NCI-H128 (cell line): ENCODE measurements around the gene SLC12A8.

Source experiments
- DNase-seq: peaks from one replicate; lab custom pipeline; 2025; ENCODE audit not compliant: unreplicated experiment; lab: John Stamatoyannopoulos, UW

The SLC12A8 gene, protein sequence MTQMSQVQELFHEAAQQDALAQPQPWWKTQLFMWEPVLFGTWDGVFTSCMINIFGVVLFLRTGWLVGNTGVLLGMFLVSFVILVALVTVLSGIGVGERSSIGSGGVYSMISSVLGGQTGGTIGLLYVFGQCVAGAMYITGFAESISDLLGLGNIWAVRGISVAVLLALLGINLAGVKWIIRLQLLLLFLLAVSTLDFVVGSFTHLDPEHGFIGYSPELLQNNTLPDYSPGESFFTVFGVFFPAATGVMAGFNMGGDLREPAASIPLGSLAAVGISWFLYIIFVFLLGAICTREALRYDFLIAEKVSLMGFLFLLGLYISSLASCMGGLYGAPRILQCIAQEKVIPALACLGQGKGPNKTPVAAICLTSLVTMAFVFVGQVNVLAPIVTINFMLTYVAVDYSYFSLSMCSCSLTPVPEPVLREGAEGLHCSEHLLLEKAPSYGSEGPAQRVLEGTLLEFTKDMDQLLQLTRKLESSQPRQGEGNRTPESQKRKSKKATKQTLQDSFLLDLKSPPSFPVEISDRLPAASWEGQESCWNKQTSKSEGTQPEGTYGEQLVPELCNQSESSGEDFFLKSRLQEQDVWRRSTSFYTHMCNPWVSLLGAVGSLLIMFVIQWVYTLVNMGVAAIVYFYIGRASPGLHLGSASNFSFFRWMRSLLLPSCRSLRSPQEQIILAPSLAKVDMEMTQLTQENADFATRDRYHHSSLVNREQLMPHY

DNA sequence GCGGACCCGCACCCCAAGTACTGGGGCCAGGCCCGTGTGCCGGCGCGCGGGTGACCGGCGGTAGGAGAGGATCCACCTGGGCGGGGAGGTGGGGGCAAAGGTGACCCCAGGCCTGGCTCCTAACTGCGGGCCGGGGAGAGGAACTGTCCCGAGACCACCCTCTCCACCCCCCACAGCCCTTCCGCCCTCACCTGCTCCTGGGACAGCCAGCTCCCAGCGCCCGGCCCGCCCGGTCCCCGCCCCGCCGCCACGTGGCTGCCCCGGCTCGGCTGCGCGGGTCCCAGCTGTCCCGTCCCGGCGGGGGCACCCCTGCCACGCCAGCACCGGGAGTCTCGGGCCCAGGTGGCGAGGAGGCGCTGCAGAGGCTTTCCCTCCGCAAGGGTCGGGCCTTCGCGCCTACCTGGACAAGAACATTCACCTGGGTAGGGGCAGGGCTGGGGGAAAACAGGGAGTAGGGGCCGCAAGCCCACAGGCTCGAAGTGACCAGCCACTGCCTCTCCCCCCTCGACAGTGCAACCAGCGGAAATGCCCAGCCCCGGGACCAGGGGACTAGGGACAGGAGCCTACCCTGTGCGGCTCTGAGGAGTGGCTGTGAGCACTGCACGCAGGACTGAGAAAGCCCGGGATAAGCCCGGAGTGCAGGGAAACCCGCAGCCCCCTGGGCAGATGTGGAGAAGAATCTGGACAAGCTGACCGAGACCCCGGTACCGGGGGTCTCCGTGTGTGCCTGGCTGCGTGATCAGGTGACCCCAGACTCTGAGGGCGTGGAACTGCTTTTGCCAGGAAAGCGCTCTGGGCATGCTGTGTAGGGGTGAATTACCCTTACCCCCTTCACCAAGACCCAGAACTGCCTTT lies at the start of gene SLC12A8:
Gene SLC12A8, minus strand, starts transcription at position 240 of the 855 bp plus-strand sequence. CDS start 1,399 bp downstream, outside the sequence.
- no peak for DNase-seq

DNA sequence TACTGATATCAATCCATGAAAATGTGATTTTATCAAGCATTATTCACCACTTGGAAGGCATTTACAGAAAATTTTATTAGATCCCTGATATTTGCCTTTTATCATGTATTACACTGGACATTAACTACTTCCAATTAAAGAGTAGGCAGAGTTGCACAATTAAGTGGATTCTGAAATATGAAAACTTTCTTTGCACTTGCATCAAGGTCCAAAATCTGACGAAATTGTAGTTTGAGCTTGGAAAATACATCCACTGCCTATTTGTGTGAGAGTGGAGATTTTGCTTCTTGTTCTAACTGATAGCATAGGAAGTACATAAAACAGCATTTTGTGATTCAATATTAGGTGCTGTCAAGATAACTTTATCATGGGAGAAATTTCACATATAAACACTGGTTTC lies 49.6 kb upstream of the SLC12A8 start:
- DNase-seq = no peak

DNA sequence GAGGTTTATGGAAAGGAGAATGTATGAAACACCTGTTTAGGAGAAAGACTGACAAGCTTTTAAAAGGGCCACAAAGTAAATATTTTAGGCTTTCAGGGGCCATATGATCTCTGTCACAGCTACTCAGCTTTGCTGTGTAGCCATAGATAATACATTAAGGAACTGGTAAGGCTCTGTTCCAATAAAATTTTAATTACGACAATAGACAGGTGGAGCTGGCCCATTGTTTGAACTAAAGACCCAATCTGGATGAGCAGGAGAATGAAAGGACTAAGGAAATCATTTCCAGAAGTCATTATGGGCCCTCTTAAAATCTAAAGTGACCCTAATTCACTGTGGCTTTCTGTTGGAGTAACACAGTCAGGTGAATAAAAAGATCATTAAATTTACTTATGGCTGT lies 48.5 kb upstream of the SLC12A8 start:
- DNase-seq = peak; percentile 68

DNA sequence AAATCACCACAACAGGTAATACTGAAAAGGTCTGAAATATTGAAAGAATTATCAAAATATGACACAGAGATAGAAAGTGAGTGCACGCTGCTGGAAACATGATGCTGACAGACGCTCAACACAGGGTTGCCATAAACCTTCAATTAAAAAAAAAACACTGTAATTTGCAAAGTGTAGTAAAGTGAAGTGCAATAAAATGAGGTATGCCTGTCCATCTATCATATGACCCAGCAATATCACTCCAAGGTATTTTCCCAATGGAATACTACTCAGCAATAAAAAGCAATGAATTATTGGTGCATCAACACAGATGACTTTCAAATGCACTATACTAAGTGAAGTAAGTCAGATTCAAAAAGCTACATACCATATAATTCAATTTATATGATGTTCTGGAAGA lies 47.6 kb upstream of the SLC12A8 start:
- no peak for DNase-seq

DNA sequence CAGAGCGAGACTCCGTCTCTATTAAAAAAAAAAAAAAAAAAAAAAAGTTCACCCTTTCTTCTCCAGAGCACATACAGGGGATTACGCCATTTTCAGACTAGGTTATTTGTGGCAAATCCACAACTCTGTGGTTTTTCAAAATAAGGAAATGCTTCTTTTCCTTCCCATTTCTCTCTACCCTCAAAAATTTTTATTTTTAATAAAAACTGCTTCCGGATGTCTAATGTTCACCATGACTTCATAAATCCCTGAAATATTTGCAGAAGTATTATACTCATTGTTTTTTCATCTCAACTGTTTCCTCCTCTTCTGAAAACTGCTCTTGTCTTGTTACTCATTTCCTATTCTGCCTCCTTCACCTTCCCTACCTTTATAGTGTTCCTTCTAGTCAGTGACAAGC lies 45.0 kb upstream of the SLC12A8 start:
- no peak for DNase-seq

DNA sequence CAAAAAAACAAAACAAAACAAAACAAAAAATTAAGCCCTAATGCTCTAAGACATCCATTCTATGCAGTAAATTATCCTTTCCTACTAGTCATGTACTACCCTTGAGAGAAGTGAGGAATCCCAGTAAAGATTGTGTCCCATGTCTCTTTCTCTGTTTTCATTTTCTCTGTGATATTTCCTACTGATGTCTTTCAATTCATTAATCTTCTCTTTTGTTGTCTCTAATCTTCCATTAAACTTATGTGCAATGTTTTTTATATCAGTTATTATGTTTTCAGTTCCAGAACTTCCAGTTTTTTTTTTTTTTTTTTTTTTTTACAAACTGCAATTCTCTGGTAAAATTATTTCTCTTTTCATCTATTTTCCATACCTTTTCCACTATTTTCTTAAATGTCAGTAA lies 44.1 kb upstream of the SLC12A8 start:
- DNase-seq = no peak

DNA sequence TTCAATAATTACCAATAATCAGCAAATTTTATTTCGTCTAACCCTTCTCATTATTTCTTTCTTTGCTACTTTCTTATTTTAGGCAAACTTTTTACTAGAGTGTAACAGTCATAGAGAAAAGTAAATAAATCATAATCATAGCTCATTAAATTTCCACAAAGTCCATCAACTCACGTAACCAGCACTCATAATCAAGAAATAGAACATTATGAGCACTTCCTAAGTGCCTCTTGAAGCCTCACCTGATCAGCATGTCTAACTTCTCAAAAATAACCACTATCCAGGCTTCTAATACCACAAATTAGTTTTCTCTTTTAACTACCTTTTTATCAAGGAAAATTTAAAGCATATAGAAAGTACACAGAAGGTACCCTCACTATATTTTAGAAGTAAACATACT lies 38.4 kb upstream of the SLC12A8 start:
- DNase-seq = no peak

DNA sequence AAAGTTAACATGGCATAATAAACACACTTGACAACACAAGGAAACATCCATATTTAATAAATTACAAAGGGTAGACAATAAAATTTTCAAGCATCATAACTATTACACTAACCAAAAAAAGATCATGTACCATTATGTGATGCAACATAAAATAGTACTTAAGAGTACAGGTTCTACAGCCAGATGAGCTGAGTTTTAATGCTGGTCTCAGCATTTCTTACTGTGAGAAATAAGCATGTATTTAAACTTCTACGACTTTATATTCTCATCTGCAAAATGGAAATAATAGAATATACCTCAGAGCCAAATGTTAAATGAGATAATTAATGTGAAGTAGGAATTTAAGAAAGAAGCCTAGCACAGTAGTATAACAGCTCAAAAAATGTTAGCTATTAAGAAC lies 33.7 kb upstream of the SLC12A8 start:
- DNase-seq = no peak

DNA sequence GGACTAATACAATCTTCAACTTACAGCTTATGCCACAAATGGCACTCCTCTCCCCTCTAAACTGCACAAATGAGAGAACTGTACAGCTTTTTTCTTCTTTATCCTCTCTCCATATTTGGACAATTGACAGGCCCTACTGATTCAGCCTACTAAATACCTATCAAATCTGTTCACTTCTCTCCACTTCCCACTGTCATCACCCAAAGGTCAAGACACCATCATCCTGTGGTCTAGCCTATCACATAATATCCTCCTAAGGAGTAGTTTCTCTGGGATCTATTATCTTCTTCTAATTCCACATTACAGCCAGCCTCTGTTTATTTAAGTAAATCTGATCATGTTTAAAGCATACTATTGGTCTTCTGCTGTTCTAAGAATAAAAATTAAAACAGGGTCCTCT lies 33.0 kb upstream of the SLC12A8 start:
- no peak for DNase-seq

DNA sequence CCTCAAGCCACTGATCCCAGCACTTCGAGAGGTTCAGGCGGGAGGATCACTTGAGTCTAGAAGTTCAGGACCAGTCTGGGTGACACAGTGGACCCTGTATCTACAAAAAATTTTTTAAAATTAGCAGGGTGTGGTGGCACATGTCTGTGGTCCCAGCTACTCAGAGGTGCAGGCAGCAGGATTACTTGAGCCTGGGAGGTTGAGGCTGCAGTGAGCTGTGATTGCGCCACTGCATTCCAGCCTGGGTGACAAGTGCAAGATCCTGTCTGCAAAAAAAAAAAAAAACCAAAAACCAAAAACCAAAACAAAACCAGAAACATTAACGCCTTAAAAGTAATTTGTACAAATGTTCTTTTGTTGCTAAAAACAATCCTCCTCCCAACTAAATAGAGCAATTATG lies 27.9 kb upstream of the SLC12A8 start:
- DNase-seq = no peak

DNA sequence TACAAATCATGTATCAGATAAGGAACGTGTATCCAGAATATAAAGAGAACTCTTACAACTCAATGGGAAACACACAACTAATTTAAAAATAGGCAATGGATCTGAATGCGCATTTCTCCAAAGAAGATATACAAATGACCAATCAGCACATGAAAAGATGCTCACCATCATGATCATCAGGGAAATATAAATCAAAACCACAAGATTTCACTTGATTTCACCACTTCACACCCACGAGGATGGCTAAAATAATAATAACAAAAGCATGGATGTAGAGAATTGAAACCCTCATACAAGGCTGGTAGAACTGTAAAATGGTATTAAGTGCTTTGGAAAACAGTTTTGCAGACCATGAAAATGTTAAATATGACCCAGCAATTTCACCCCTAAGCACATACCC lies 26.7 kb upstream of the SLC12A8 start:
- no peak for DNase-seq

DNA sequence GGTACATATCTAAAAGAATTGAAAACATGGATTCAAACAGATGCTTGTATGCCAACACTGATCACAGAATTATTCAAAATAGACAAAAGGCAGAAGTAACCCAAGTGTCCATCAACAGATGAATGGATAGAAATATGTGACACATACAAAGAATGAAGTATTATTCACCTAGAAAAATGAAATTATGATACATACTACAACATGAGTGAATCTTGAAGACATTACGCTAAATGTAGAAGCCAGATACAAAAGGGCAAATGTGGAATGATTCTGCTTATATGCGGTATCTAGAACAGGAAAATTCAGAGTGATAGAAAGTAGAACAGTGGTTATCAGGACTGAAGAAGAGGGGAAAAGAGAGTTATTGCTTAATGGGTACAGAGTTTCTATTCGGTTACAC lies 26.2 kb upstream of the SLC12A8 start:
- no peak for DNase-seq

DNA sequence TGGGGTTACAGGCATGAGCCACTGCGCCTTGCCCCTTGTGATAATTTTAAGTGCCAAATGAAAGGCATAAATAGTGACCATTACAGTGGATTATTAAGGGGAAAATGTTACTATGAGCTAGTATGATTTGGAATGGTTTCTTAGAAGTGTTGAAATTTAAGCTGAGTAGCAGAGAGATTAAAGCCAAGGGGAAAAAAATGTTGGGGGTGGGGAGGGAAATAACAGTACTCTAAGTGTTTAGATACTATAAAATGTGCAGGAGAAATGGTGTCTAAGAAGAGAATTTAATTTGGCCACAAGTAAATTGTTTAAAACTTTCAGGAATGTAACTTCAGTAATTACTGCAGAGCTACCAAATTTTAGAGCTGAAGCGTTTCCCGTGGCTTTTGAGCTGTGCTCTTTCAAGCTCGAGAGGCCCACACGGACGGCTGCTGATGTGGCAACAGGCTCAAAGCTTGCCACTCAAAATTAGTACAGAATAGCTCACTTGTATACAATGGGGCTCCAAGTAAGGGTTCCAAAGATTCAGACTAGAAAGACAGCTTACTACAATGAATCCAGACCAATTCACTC lies 23.9 kb upstream of the SLC12A8 start:
- DNase-seq = no peak

DNA sequence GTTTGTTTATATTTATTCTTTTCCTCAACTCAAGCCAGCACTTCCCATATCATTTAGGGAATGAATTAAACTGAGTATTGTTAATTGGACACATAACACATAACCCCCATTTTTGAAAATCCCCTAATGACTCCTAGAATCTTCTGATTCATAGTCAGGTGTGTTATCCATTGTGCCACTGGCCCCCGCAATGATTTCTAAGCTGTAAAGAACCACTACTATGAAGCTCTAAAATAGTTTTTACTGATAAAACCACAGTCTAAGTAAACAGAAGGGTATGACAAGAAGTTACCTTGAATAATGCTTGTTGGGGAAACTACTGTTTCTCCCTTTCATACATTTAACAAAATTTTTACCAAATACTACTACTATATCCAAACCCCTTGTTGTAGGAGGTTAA lies 22.3 kb upstream of the SLC12A8 start:
- DNase-seq = no peak

DNA sequence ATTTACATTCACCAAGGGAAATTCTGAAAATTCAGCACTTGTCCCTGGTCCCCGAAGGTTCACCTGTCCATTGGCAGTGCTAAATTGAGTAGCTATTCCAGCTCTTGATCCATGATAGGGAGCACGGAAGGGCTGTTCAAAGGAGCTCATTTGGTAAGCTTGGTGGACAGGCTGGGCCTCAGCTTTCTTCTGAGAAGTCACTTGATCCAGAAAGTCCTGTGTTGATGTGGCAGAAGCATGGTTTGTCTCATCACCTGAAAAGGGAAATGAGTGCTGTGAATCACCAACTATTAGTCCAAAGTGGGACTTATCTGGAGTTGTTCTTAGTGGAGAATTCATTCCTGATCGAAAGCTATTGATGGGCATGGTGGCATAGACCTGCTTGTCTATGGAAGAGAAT lies 19.9 kb upstream of the SLC12A8 start:
- no peak for DNase-seq

DNA sequence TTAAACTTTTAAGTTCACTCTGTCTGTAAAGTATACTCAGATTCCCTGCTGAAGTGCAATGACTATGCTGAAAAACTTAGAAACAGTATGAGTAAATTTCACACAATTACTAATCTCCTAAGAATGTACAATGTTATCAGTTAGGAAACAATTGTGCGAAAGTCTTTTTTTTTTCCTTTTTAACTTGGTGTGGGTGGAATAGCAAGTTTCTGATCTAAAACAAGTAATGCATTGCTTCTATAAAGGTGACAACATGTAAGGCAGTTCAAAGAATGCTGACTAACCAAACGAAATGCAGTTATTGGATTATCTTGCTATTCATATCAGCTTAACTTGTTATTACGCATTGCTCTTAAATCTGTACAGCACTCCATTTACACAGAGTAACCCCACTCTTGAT lies 19.3 kb upstream of the SLC12A8 start:
- DNase-seq = no peak

DNA sequence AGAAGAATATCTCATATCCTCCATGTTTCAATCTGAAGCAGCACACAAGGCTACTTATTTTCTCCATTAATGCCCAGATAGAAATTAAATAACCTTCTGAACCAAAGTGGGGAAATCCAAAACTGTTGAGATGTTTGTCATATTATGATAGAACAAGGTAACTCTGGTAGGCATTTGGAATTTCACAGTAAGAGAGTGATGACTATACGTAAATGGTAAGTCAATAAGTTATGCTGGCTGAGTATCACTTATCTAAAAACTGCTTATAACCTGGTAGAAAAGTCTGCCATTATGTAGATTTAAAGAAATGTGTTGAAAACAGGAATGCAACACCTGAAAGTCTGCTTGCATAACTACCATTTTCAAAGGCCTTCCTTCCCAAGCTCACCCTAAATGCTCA lies 17.2 kb upstream of the SLC12A8 start:
- no peak for DNase-seq

DNA sequence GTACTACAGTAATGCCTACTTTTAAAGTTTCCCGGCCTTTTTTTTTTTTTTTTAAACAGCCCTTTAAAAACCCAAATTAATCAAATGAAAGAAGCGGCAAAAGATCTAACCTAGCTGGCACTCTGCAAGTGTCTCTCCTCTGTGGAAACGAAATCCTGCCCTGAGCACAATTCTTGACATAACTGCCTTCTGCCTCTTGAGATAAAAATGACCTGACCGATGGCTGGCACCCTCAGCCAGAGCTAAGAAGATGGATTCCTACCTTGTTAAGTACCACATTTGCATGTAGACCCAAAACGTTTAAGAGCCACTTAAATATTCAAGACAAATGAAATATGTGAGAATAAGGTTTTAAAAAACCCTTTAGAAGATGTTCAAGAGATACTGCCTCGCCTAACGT lies 16.6 kb upstream of the SLC12A8 start:
- no peak for DNase-seq

DNA sequence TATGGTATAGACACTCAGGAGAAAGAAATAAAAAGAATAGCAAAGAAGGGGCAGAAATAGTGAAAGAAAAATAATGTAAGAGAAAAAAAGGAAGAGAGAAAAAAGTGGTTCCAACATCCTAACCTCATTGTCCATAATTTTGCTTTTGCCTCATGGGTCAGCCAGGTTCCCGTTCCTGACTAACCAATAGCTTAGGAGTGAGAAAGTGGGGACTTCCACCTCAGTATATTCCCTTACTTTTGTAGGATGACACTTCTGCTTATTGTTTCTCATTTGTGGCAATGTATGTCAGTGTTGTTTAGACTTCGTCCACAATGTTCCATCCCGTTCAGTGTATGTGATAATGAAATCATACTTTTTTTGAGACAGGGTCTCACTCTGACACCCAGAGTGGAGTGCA lies 9.3 kb upstream of the SLC12A8 start:
- no peak for DNase-seq

DNA sequence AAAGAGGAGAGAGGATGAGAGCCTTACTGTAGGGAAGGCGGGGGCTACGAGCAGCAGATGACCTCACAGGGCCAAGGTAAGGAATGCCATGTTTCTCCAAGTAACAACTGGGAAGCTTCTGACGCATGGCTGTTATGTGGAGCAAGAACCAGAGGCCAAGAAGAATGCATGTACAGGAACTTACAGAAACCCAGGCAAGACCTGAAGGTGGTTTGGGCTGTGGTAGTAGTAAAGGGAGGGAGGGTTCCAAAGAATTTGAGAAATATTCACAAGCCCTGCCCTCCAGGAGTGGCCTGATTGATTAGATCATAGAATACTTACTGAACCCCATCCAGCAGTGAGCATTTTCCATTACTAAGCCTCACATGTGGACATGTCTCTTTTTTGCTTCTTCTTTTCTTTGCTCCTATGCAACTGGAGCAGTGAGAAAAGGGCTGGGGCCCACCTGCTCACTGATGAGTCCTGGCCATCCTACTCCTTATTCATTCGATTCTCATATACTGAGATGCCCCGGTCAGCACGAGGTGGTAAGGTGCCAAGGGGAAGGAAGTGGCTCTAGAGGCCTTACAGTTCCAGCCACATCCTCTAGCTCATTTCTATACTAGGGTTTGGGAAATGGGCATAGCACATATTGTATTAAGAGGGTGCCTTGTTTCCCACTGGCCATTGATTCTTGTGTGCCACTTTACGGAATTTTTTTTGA lies 8.3 kb upstream of the SLC12A8 start:
- no peak for DNase-seq

DNA sequence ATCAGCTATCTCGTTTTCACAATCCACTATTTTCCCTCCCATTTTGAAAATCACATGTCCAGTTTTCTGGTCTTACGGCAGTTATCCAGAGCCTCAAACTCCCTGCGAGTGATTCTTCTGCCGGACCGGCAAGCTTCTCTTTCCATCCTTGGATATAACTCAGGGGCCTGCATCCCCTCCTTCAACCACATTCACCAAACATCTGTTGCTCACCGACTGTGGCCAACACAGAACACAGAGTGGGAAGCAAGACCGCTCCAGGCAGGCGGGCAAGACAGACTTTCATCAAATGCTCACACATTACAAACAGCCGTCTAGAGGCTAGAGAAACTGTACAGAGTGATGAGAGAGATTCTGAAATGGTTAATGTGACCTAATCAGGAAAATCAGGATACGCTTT lies 7.6 kb upstream of the SLC12A8 start:
- no peak for DNase-seq
